Keratinocyte (primary cell): ENCODE data around the gene TULP1. TPM values are rescaled to one million over a fixed set of nuclear protein-coding genes. Genes with fewer than 3 reads are reported as not detected.

Experiments used
- DNase-seq: peaks from one replicate; pipeline ENCODE4 v3.0.0-alpha.2; 2011; ENCODE audit warnings: low read depth, missing footprints, low spot score
- FAIRE-seq: peaks from 2 replicates; lab custom pipeline; 2011; peaks lifted over from hg19 to GRCh38; lab: Jason Lieb, UNC
- H2AFZ ChIP-seq: 2 replicates; pipeline ENCODE4 v1.6.0; 2012; ENCODE audit warnings: low read length, control low read depth, inconsistent platforms; ENCODE audit not compliant: control insufficient read depth
- H3K27ac ChIP-seq: 2 replicates; pipeline ENCODE4 v1.5.1; 2011; ENCODE audit warnings: low read length; ENCODE audit not compliant: control insufficient read depth, insufficient read depth
- H3K27me3 ChIP-seq: 3 replicates; pipeline ENCODE4 v1.6.0; 2011; ENCODE audit warnings: low read length; ENCODE audit not compliant: control insufficient read depth, insufficient read depth; ENCODE audit errors: extremely low read depth
- H3K36me3 ChIP-seq, 2 experiments: 2 replicates in 1 of 2; 3 replicates in 1 of 2; pipeline ENCODE4 v1.5.1; 2011; ENCODE audit warnings: low read length in 2 of 2, mild to moderate bottlenecking in 1 of 2; ENCODE audit not compliant: control insufficient read depth in 2 of 2, insufficient read depth in 2 of 2; ENCODE audit errors: extremely low read depth in 1 of 2
- H3K4me1 ChIP-seq: 3 replicates; pipeline ENCODE4 v1.5.1; 2011; ENCODE audit warnings: low read length; ENCODE audit not compliant: control insufficient read depth, insufficient read depth; ENCODE audit errors: extremely low read depth
- H3K4me2 ChIP-seq: 3 replicates; pipeline ENCODE4 v1.6.0; 2011; ENCODE audit warnings: low read depth, low read length; ENCODE audit not compliant: control insufficient read depth, insufficient read depth; ENCODE audit errors: extremely low read depth
- H3K4me3 ChIP-seq, 3 experiments: fragments of 200-600 bp in 1 of 3; sonication (generic) in 1 of 3; 2 replicates in 2 of 3; 3 replicates in 1 of 3; pipeline ENCODE4 v1.5.1; 2011 to 2016; ENCODE audit warnings: low read length in 3 of 3, mild to moderate bottlenecking in 3 of 3, control low read depth in 2 of 3, inconsistent platforms in 1 of 3, low read depth in 1 of 3, mixed read lengths in 1 of 3, mixed run types in 1 of 3, moderate library complexity in 1 of 3; ENCODE audit not compliant: control insufficient read depth in 2 of 3, insufficient read depth in 2 of 3; ENCODE audit errors: extremely low read depth in 1 of 3
- H3K79me2 ChIP-seq: 2 replicates; pipeline ENCODE4 v1.6.0; 2012; ENCODE audit warnings: low read length; ENCODE audit not compliant: control insufficient read depth, insufficient read depth
- H3K9ac ChIP-seq: 3 replicates; pipeline ENCODE4 v1.6.0; 2011; ENCODE audit warnings: low read length; ENCODE audit not compliant: control insufficient read depth, insufficient read depth; ENCODE audit errors: extremely low read depth
- H3K9me1 ChIP-seq: 3 replicates; pipeline ENCODE4 v1.6.0; 2011; ENCODE audit warnings: low read length; ENCODE audit not compliant: control insufficient read depth, insufficient read depth; ENCODE audit errors: extremely low read depth
- H3K9me3 ChIP-seq: 2 replicates; pipeline ENCODE4 v1.5.1; 2012; ENCODE audit warnings: low read depth, low read length; ENCODE audit not compliant: control insufficient read depth
- H4K20me1 ChIP-seq: 3 replicates; pipeline ENCODE4 v1.6.0; 2011; ENCODE audit warnings: low read length; ENCODE audit not compliant: control insufficient read depth, insufficient read depth; ENCODE audit errors: extremely low read depth
- EZH2 ChIP-seq: IDR thresholded peaks from one replicate; pipeline ENCODE4 v1.6.1; 2012; ENCODE audit warnings: inconsistent platforms, mild to moderate bottlenecking, low read length, moderate library complexity
- dilution Hi-C: fragments of 300-500 bp; cut with MboI; formaldehyde crosslinking; loops from one replicate; pipeline ENCODE4 v1.7.0; 2020; ENCODE audit warnings: low sequenced_read_pairs; ENCODE audit not compliant: extremely low pct_ligation_motif_present
- polyA plus RNA-seq, 5 experiments: library from polyadenylated mRNA; depleted of rRNA in 3 of 5; stranded (reverse) in 3 of 5; stranded (forward) in 1 of 5; unstranded in 1 of 5; fragments of >200 nt; gene quantifications; 1 replicate in 1 of 5; 2 replicates in 3 of 5; 3 replicates in 1 of 5; pipeline versions ENCODE4 v1.2.1 to v1.2.3, GENCODE V29; 2011 to 2012; ENCODE audit warnings: missing spikeins in 2 of 5, low read depth in 1 of 5, low replicate concordance in 1 of 5
- TF ChIP-seq, protein P1 (sequence below), 3 experiments: IDR thresholded peaks in 1 of 3; conservative IDR thresholded peaks in 1 of 3; optimal IDR thresholded peaks in 1 of 3; 2 replicates in 2 of 3; 3 replicates in 1 of 3; pipeline versions ENCODE3 to v1.5.1; 2011; ENCODE audit warnings: low read length in 3 of 3, mild to moderate bottlenecking in 3 of 3, moderate library complexity in 2 of 3, control low read depth in 1 of 3, inconsistent platforms in 1 of 3; ENCODE audit not compliant: insufficient read depth in 2 of 3; ENCODE audit errors: extremely low read depth in 1 of 3

TULP1 gene
- polyA plus RNA-seq, 1 donor (not counting 4 experiments of a cell fraction or from before 2014, with no cell fraction given): not detected

DNA sequence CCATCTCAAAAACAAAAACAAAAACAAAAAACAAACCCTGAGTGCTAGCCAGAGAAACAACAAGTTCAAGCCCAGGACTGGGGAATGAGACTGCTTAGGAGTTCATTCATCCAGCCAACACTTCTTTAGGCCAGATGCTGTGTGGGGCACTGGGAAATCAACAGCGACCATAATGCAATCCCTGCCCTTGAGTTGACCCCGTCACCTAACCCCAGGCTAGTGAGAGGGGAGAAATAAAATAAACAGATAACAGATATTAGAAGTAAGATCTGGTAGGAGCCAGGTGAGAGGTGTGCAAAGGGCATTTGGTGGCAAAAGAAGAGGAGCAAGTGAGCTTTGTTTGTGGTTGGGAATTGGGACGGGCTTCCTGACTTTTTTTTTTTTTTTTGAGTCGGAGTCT, 49.4 kb downstream of the TULP1 start:
- no peak overlapping the region for H2AFZ ChIP-seq
- H3K4me2 ChIP-seq: no peak overlapping the region
- no peak for FAIRE-seq
- TF ChIP-seq, protein P1, sequence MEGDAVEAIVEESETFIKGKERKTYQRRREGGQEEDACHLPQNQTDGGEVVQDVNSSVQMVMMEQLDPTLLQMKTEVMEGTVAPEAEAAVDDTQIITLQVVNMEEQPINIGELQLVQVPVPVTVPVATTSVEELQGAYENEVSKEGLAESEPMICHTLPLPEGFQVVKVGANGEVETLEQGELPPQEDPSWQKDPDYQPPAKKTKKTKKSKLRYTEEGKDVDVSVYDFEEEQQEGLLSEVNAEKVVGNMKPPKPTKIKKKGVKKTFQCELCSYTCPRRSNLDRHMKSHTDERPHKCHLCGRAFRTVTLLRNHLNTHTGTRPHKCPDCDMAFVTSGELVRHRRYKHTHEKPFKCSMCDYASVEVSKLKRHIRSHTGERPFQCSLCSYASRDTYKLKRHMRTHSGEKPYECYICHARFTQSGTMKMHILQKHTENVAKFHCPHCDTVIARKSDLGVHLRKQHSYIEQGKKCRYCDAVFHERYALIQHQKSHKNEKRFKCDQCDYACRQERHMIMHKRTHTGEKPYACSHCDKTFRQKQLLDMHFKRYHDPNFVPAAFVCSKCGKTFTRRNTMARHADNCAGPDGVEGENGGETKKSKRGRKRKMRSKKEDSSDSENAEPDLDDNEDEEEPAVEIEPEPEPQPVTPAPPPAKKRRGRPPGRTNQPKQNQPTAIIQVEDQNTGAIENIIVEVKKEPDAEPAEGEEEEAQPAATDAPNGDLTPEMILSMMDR (optimal IDR thresholded peaks at IDR 0.05 in 1 of 3, IDR thresholded peaks at IDR 0.05 in 1 of 3, conservative IDR thresholded peaks at IDR 0.05 in 1 of 3; ENCODE audit: extremely low read depth in 1 of 3, insufficient read depth in 2 of 3, low read length in 3 of 3): no peak
- H3K9me1 ChIP-seq: no peaks in the 10 kb centered on the region
- H3K4me3 ChIP-seq: no peak overlapping the region
- H3K4me1 ChIP-seq: peaks cover 12% of the 10 kb centered on the region
- H3K9ac ChIP-seq: no peak overlapping the region
- no peaks in the 10 kb centered on the region for H3K9me3 ChIP-seq
- dilution Hi-C loops: no loop called here
- H3K27me3 ChIP-seq: no peaks in the 10 kb centered on the region
- no peak for DNase-seq
- no peaks in the 10 kb centered on the region for H4K20me1 ChIP-seq
- peaks cover 1% of the 10 kb centered on the region for H3K79me2 ChIP-seq
- H3K36me3 ChIP-seq: peaks cover 3 to 25% of the 10 kb centered on the region in 2 experiments
- H3K27ac ChIP-seq: no peak overlapping the region

DNA sequence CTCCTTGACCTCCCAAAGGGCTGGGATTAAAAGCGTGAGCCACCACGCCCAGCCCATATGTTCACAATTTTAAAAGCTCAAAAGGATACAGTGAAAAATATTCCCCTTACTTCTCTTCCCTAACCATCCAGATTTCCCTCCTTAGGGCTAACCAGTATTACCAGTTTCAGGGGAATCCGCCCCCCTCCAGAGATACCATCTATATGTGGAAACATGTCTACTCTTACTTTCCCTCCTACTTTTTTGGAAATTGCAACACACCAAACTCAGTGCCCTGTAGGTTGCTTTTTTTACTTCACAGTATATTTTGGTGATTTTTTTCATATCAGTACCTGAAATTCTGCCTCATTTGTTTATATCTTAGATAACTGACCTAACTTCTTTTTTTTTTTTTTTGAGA, 51.4 kb downstream of the TULP1 start:
- dilution Hi-C loops: no loop called here

More for the DNA sequence above, 51.4 kb downstream of the TULP1 start:
- Histone ChIP-seq H3K9me1 (no peaks in the 10 kb centered on the region), H3K4me3 (no peak overlapping the region), H2AFZ (no peak overlapping the region), H3K27me3 (no peaks in the 10 kb centered on the region), H3K79me2 (no peaks in the 10 kb centered on the region), H3K27ac (no peak overlapping the region), H3K9me3 (no peaks in the 10 kb centered on the region), H3K36me3 (peaks cover 3 to 21% of the 10 kb centered on the region in 2 experiments), H3K4me2 (no peak overlapping the region), H4K20me1 (no peaks in the 10 kb centered on the region), H3K9ac (no peak overlapping the region), H3K4me1 (peaks cover 5% of the 10 kb centered on the region)
- TF ChIP-seq, protein P1 (optimal IDR thresholded peaks at IDR 0.05 in 1 of 3, IDR thresholded peaks at IDR 0.05 in 1 of 3, conservative IDR thresholded peaks at IDR 0.05 in 1 of 3; ENCODE audit: extremely low read depth in 1 of 3, insufficient read depth in 2 of 3, low read length in 3 of 3): no peak
- no peak for TF ChIP-seq EZH2
- DNase-seq (no peak), FAIRE-seq (no peak)
